SHP77 treated with DMSO at 0.1 percent for 48 hours (cell line): ENCODE data around the gene CMTM3.
A peak's percentile ranks its signal among the peaks of the same experiment; 100 is the strongest.
"Not testable (repeated sequence)": the region's sequence is repeated elsewhere in the genome, so short reads cannot be mapped to it uniquely, and the experiment has no call there.

ENCODE experiments used
- DNase-seq: peaks from one replicate; lab custom pipeline; 2025; lab: John Stamatoyannopoulos, UW

Gene CMTM3

GRCh38 chr16:66635406-66635805, 30.9 kb downstream of the CMTM3 start:
- no peak for DNase-seq

GRCh38 chr16:66636199-66636598, 31.7 kb downstream of the CMTM3 start:
- no peak for DNase-seq

- DNase-seq = no peak
Observed at GRCh38 chr16:66637806-66638205, 33.3 kb downstream of the CMTM3 start.

GRCh38 chr16:66639091-66639885, 34.8 kb downstream of the CMTM3 start:
- DNase-seq = no peak

- no peak for DNase-seq
Observed at GRCh38 chr16:66640724-66641314, 36.3 kb downstream of the CMTM3 start.

GRCh38 chr16:66641387-66641786, 36.9 kb downstream of the CMTM3 start:
- DNase-seq = no peak

- DNase-seq = no peak
Observed at GRCh38 chr16:66647866-66648265, 43.4 kb downstream of the CMTM3 start.

GRCh38 chr16:66649167-66649566, 44.7 kb downstream of the CMTM3 start:
- no peak for DNase-seq

- DNase-seq = no peak
Observed at GRCh38 chr16:66649636-66650205, 45.2 kb downstream of the CMTM3 start.

GRCh38 chr16:66650707-66651473, 46.4 kb downstream of the CMTM3 start:
- DNase-seq = peak; percentile 75

GRCh38 chr16:66651474-66651765, 46.9 kb downstream of the CMTM3 start:
- no peak for DNase-seq

GRCh38 chr16:66651965-66652364, 47.5 kb downstream of the CMTM3 start:
- no peak for DNase-seq

- DNase-seq = no peak
Observed at GRCh38 chr16:66652661-66653360, 48.3 kb downstream of the CMTM3 start.

GRCh38 chr16:66653581-66654350, 49.3 kb downstream of the CMTM3 start:
- no peak for DNase-seq

GRCh38 chr16:66656547-66656946, 52.0 kb downstream of the CMTM3 start:
- DNase-seq = no peak

- DNase-seq = no peak
Observed at GRCh38 chr16:66658143-66658859, 53.8 kb downstream of the CMTM3 start.

- DNase-seq = no peak
Observed at GRCh38 chr16:66658860-66659190, 54.3 kb downstream of the CMTM3 start.

GRCh38 chr16:66660422-66661209, 56.1 kb downstream of the CMTM3 start:
- peak; percentile 81 for DNase-seq

- DNase-seq = no peak
Observed at GRCh38 chr16:66661210-66661560, 56.7 kb downstream of the CMTM3 start.

GRCh38 chr16:66661671-66662346, 57.3 kb downstream of the CMTM3 start:
- not testable (repeated sequence) for DNase-seq
